Lung (tissue), 12 donors: ENCODE data around the gene EFNA2. TPM values are rescaled to one million over a fixed set of nuclear protein-coding genes. Genes with fewer than 3 reads are reported as not detected.

ENCODE experiments used
- ATAC-seq: fragments of 200-7000 bp; cut with Tn5 transposase; one replicate; pipeline ENCODE4 v1.9.1; 2020; ENCODE audit warnings: moderate number of reproducible peaks; ENCODE audit not compliant: insufficient read depth, low FRiP score
- DNase-seq, 3 donors: peaks; one replicate each; pipeline ENCODE4 v3.0.0-alpha.2; 2013 to 2017
- H3K27ac ChIP-seq, 2 donors: one replicate each; pipeline ENCODE4 v1.5.1; 2013; ENCODE audit warnings: mild to moderate bottlenecking in 2 of 2, moderate library complexity in 2 of 2, control low read depth in 1 of 2, inconsistent platforms in 1 of 2, low read depth in 1 of 2, low read length in 1 of 2
- H3K27me3 ChIP-seq, 3 donors: one replicate each; pipeline ENCODE4 v1.5.1; 2013; ENCODE audit warnings: low read length in 2 of 3; ENCODE audit not compliant: control insufficient read depth in 3 of 3, insufficient read depth in 3 of 3
- H3K36me3 ChIP-seq, 4 donors: one replicate each; pipeline ENCODE4 v1.5.1; 2013; ENCODE audit warnings: low read length in 4 of 4, mild to moderate bottlenecking in 1 of 4, moderate library complexity in 1 of 4; ENCODE audit not compliant: control insufficient read depth in 4 of 4, insufficient read depth in 4 of 4
- H3K4me1 ChIP-seq, 5 donors: one replicate each; pipeline ENCODE4 v1.5.1; 2013; ENCODE audit warnings: low read length in 5 of 5, mild to moderate bottlenecking in 2 of 5, moderate library complexity in 1 of 5; ENCODE audit not compliant: control insufficient read depth in 5 of 5, insufficient read depth in 5 of 5
- H3K4me3 ChIP-seq: one replicate; pipeline ENCODE4 v1.5.1; 2013; ENCODE audit warnings: mild to moderate bottlenecking, control low read depth, moderate library complexity
- H3K9ac ChIP-seq, 2 donors: one replicate each; pipeline ENCODE4 v1.5.1; 2013; ENCODE audit warnings: low read length in 2 of 2, control low read depth in 1 of 2; ENCODE audit not compliant: insufficient read depth in 1 of 2
- H3K9me3 ChIP-seq, 4 donors: one replicate each; pipeline ENCODE4 v1.5.1; 2013; ENCODE audit warnings: low read length in 3 of 4, mild to moderate bottlenecking in 1 of 4, moderate library complexity in 1 of 4; ENCODE audit not compliant: control insufficient read depth in 4 of 4, insufficient read depth in 3 of 4
- CTCF ChIP-seq: IDR thresholded peaks from 2 replicates; pipeline ENCODE4 v1.5.1; 2012; ENCODE audit warnings: mild to moderate bottlenecking; ENCODE audit errors: control extremely low read depth, extremely low read depth
- WGBS, 2 donors: extraction: QIAGEN DNeasy Blood & Tissue Kit; methylation state at CpG; one replicate each; pipeline ENCODE4 v1.1.7; 2013; 5-methylcytosine and 5-hydroxymethylcytosine counted together
- polyA plus RNA-seq, 2 donors: library from polyadenylated mRNA; stranded (reverse); fragments of 200-250 nt; gene quantifications; one replicate each; pipeline ENCODE4 v1.2.1, GENCODE V29; 2013
- total RNA-seq, 2 donors: library from RNA; depleted of rRNA in 1 of 2; stranded (reverse); fragments of >200 nt in 1 of 2; gene quantifications; one replicate each; pipeline ENCODE4 v1.2.1, GENCODE V29; 2014 to 2021
- donor health status: control.
- donor health status: control.
- donor health status: Bipolar disorder and iron deficiency.
- donor health status: healthy.
- donor health status: DM: yes; HTN: yes; CAD: no.

Gene EFNA2
- total and polyA plus RNA-seq, 4 donors: 0.37 TPM; not detected in 3

DNA sequence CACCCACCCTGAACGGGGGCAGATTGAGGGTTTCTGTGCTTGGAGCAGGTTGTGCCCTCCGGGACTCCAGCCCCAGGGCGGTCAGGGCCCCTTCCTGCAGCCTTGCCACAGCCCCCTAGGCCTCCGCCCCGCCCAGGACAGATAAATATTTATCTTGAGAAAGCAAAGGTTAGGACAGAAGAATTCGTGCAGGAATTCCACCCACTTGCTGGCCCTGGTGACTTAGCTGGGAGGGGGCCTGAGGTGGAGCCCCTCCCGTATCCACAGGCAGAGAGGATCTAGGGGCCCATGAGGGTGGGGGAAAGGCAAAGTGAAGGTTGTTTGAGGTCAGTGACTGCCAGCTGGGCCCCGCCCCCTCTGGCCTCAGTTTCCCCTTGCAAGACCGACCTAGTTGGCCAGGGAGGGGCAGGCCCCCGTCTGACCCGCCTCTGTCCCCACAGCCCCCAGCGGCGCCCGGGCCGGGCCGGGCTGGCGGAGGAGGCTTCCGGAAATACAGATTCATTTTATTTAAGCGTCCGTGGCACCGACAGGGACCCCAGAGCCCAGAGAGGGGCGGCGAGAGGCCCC lies 32.1 kb upstream of the EFNA2 start:
- no peaks in the 10 kb centered on the region for H3K9me3 ChIP-seq
- peak; percentile 1 for ATAC-seq
- 20 to 35% methylated on average over 22 to 23 of the region's 23 CpGs for WGBS, 2 donors
- no peak for DNase-seq
- no peaks in the 10 kb centered on the region for H3K27me3 ChIP-seq
- H3K36me3 ChIP-seq: peaks cover 14 to 62% (median 33%) of the 10 kb centered on the region in 4 donors
- peaks cover 2 to 27% (median 12%) of the 10 kb centered on the region in 5 donors for H3K4me1 ChIP-seq
- H3K27ac ChIP-seq: peak overlapping the region; percentile 97 to 98
- peak overlapping the region; percentile 33 for H3K4me3 ChIP-seq
- no peak for TF ChIP-seq CTCF
- H3K9ac ChIP-seq: no peak overlapping the region

DNA sequence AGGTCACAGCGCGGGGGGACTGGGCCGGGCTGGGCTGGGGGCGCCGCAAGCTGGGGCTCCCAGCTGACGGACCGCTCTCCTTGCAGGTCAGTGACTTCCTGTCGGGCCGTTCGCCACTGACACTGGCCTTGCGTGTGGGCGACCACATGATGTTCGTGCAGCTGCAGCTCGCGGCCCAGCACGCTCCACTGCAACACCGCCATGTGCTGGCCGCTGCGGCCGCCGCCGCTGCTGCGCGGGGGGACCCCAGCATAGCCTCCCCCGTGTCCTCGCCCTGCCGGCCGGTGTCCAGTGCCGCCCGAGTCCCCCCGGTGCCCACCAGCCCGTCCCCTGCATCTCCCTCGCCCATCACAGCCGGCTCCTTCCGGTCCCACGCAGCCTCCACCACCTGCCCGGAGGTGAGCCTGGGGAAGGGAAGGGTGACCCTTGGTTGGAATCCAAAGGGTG lies 31.6 kb upstream of the EFNA2 start:
- no peak for DNase-seq

DNA sequence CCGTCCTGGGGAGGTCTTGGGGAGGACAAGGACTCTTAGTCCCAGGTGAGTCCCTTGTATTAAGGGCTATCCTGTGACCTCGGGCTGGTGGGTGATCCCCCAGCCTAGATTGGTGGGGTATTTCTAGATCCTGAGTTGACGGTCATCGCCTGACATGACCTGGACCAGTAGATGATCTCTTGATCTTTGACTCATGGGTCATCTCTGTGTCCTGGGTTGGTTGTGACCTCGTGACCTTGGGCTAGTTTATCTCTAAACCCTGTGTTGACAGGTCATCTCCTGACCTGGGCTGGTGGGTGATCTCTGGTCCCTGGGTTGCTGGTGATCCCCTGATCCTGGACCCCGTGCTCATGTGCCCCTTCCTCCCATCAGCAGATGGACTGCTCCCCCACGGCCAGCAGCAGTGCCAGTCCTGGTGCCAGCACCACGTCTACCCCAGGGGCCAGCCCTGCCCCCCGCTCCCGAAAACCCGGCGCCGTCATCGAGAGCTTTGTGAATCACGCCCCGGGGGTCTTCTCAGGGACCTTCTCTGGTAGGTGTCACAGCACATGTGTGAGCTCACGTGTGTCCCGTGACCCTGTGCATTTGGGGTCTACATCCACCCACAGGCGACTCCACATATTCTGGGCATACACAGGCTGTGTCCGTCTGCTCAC lies 31.0 kb upstream of the EFNA2 start:
- Histone ChIP-seq H3K4me3 (no peak overlapping the region), H3K9me3 (no peaks in the 10 kb centered on the region), H3K4me1 (peaks cover 2 to 32% (median 12%) of the 10 kb centered on the region in 5 donors), H3K27me3 (no peaks in the 10 kb centered on the region), H3K27ac (peak overlapping the region; percentile 97 to 98), H3K9ac (no peak overlapping the region), H3K36me3 (peaks cover 14 to 62% (median 33%) of the 10 kb centered on the region in 4 donors)
- WGBS, 2 donors: 84 to 85% methylated on average over 19 to 20 of the region's 20 CpGs
- DNase-seq: no peak
- TF ChIP-seq CTCF: no peak
- no peak for ATAC-seq

More for the DNA sequence above, 31.6 kb upstream of the EFNA2 start:
- Histone ChIP-seq H3K9me3 (no peaks in the 10 kb centered on the region), H3K4me1 (peaks cover 2 to 27% (median 12%) of the 10 kb centered on the region in 5 donors), H3K27me3 (no peaks in the 10 kb centered on the region), H3K4me3 (no peak overlapping the region), H3K9ac (no peak overlapping the region), H3K36me3 (peaks cover 14 to 62% (median 33%) of the 10 kb centered on the region in 4 donors), H3K27ac (peak overlapping the region; percentile 97 to 98)
- 64 to 66% methylated on average over 36 to 37 of the region's 37 CpGs for WGBS, 2 donors
- no peak for TF ChIP-seq CTCF
- no peak for ATAC-seq
